DND-41 (cell line): ENCODE measurements around the gene GCLC.

Source experiments
- ATAC-seq: fragments of 200-7000 bp; cut with Tn5 transposase; 3 replicates; pipeline ENCODE4 v1.9.1; 2021; ENCODE audit warnings: low read depth; ENCODE audit not compliant: insufficient read depth
- DNase-seq: peaks from one replicate; pipeline ENCODE4 v3.0.0-alpha.2; 2020
- H2AFZ ChIP-seq: 2 replicates; pipeline ENCODE4 v1.6.0; 2012; ENCODE audit warnings: low read depth, low read length
- H3K27ac ChIP-seq: 2 replicates; pipeline ENCODE4 v1.5.1; 2012; ENCODE audit warnings: low read length, inconsistent platforms
- H3K27me3 ChIP-seq: fragments of 200-600 bp; sonication (generic); 2 replicates; pipeline ENCODE4 v1.6.0; 2012; ENCODE audit warnings: low read length, mild to moderate bottlenecking, inconsistent platforms; ENCODE audit not compliant: insufficient read depth, poor library complexity
- H3K36me3 ChIP-seq: 2 replicates; pipeline ENCODE4 v1.5.1; 2012; ENCODE audit warnings: low read length, inconsistent platforms; ENCODE audit not compliant: insufficient read depth
- H3K4me1 ChIP-seq: 2 replicates; pipeline ENCODE4 v1.5.1; 2012; ENCODE audit warnings: mild to moderate bottlenecking, low read length; ENCODE audit not compliant: insufficient read depth
- H3K4me2 ChIP-seq: 2 replicates; pipeline ENCODE4 v1.6.0; 2012; ENCODE audit warnings: mild to moderate bottlenecking, moderate library complexity, low read length, inconsistent platforms; ENCODE audit not compliant: insufficient read depth
- H3K4me3 ChIP-seq, 2 experiments: fragments of 200-600 bp in 1 of 2; shearing (Covaris generic) in 1 of 2; 2 replicates each; pipeline ENCODE4 v1.5.1; 2012 to 2016; ENCODE audit warnings: inconsistent platforms in 2 of 2, low read length in 2 of 2, mild to moderate bottlenecking in 2 of 2, low read depth in 1 of 2, moderate library complexity in 1 of 2
- H3K79me2 ChIP-seq: 2 replicates; pipeline ENCODE4 v1.6.0; 2012; ENCODE audit warnings: low read length, inconsistent platforms; ENCODE audit not compliant: insufficient read depth
- H3K9ac ChIP-seq: 2 replicates; pipeline ENCODE4 v1.6.0; 2012; ENCODE audit warnings: low read depth, mild to moderate bottlenecking, inconsistent platforms, low read length, moderate library complexity
- H3K9me3 ChIP-seq: 2 replicates; pipeline ENCODE4 v1.5.1; 2012; ENCODE audit warnings: low read length, moderate library complexity, mild to moderate bottlenecking, inconsistent platforms; ENCODE audit not compliant: insufficient read depth, severe bottlenecking
- H4K20me1 ChIP-seq: 2 replicates; pipeline ENCODE4 v1.6.0; 2012; ENCODE audit warnings: low read length; ENCODE audit not compliant: insufficient read depth
- EZH2 ChIP-seq: IDR thresholded peaks from 3 replicates; pipeline ENCODE4 v1.6.1; 2012; ENCODE audit warnings: borderline replicate concordance, low read depth, mild to moderate bottlenecking, moderate library complexity, low read length, inconsistent platforms; ENCODE audit not compliant: severe bottlenecking
- TF ChIP-seq, protein P1 (sequence below): IDR thresholded peaks from 2 replicates; pipeline ENCODE4 v1.5.1; 2012; ENCODE audit warnings: borderline replicate concordance, low read length, moderate library complexity, mild to moderate bottlenecking; ENCODE audit not compliant: poor library complexity, severe bottlenecking; ENCODE audit errors: extremely low read depth

Gene GCLC

DNA sequence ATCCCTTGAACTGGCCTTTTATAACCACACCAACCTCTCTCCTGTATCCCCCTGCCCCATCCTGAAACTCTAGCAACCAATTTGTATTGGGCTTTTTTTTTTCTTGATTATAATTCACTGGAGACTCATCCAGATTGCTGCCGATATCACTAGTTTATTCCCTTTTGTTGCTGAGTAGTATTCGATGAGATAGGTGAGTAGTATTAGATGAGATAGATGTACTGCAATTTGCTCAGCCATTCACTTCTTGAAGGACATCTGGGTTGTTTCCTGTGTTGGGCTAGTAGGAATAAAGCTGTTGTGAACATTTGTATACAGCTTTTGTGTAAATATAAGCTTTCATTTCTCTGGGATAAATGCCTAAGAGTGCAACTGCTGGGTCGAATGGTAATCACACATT, 58.2 kb downstream of the GCLC start:
- ATAC-seq (no peak), DNase-seq (no peak)
- TF ChIP-seq, protein P1, sequence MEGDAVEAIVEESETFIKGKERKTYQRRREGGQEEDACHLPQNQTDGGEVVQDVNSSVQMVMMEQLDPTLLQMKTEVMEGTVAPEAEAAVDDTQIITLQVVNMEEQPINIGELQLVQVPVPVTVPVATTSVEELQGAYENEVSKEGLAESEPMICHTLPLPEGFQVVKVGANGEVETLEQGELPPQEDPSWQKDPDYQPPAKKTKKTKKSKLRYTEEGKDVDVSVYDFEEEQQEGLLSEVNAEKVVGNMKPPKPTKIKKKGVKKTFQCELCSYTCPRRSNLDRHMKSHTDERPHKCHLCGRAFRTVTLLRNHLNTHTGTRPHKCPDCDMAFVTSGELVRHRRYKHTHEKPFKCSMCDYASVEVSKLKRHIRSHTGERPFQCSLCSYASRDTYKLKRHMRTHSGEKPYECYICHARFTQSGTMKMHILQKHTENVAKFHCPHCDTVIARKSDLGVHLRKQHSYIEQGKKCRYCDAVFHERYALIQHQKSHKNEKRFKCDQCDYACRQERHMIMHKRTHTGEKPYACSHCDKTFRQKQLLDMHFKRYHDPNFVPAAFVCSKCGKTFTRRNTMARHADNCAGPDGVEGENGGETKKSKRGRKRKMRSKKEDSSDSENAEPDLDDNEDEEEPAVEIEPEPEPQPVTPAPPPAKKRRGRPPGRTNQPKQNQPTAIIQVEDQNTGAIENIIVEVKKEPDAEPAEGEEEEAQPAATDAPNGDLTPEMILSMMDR, result no peak
- TF ChIP-seq EZH2, result no peak
- H3K27me3 ChIP-seq, result no peaks in the 10 kb centered on the region
- no peak overlapping the region for H3K4me2 ChIP-seq
- H3K27ac ChIP-seq, result no peak overlapping the region
- no peaks in the 10 kb centered on the region for H4K20me1 ChIP-seq
- peaks cover 32% of the 10 kb centered on the region for H3K4me1 ChIP-seq
- no peaks in the 10 kb centered on the region for H3K36me3 ChIP-seq
- no peaks in the 10 kb centered on the region for H3K9me3 ChIP-seq
- H3K9ac ChIP-seq, result no peak overlapping the region
- no peak overlapping the region for H3K4me3 ChIP-seq
- H3K79me2 ChIP-seq, result no peaks in the 10 kb centered on the region
- no peak overlapping the region for H2AFZ ChIP-seq

DNA sequence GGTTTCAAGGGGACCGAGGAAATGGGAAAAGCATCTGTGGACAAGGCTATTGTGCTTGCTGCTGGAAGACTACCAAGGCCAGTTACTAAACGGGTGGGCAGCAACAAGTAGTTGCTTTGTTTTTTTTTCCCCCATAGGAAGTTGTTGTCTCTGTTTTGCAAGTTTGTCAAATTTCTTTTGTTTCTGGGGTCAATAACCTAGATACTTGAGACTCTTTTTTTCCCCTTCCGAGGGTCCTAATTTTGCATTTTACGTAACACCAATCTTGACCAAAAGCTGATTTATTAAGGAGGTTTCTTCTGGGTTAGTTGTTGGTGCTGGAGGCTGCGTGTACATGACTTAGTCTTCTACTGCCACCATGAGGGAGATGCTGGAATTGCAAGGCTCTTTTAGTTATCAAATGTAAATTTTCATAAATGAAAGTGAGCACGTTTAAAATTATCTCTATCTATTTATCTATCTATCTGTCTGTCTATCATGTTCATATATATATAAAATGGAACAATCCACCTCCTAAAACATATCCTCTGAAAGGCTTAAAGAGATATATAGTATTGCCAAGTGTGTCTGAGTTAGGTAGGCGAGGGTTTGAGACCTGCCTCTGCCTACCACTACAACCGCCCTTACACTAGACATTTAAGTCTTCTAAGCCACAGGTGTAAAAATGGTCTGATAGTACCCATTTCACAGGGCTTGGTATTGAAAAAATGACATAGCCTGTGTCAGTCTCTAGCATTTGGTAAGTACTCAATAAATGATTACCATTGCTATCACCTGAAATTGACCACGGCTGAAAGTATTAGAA, 60.2 kb downstream of the GCLC start:
- TF ChIP-seq EZH2, result no peak
- TF ChIP-seq, protein P1, result peak; percentile 96
- H3K4me2 ChIP-seq, result peak overlapping the region; percentile 42; the same call in 1 of the 2 replicates
- ATAC-seq, result peak; percentile 68

DNA sequence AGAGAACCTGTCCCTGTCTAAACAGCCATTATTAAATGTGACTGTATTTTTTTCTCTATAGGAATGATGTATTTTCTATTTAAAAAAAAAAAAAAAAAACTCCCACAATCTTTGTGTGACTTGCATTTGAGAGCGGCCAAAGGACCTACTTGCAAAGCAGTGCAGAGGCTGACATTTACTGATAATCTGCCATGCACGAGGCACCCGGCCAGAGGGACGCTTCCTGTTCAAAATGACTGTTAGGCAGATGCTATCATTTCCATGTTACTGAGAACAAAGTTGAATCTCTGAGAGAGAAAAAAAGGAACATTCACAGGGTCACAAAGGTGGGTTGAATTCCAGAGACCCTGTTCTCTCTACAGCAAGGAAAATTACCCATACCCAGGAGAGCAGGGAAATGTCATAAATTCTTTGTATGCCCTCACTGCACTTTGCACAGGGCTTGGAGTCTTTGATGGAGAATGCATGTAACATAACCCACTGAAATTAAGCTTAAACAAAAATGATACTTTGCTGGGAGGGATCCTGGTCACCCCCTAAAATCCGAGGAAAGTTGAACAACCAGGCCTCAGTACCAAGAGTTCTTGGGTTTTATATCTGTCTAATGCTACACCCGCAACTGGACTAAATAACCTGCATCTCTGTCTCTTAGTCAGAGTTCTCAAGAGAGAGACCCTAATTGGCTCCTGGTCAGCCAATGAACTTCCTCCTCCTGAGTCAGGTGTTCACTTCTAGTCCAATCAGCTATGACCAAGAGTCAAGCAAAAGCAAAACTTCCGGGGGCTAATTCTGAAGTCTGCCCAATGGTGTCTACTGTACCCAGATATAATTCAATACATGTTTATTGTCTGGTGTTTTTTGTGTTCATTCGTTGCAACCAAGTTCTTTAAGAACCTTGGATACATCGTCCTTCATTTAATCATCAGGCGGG, 61.2 kb downstream of the GCLC start:
- Histone ChIP-seq H3K9ac (no peak overlapping the region), H3K4me3 (no peak overlapping the region), H3K36me3 (no peaks in the 10 kb centered on the region), H3K27me3 (no peaks in the 10 kb centered on the region), H4K20me1 (no peaks in the 10 kb centered on the region), H3K9me3 (no peaks in the 10 kb centered on the region), H3K79me2 (no peaks in the 10 kb centered on the region), H3K4me2 (no peak overlapping the region), H3K27ac (peak overlapping the region; percentile 38), H3K4me1 (peaks cover 37% of the 10 kb centered on the region), H2AFZ (peak overlapping the region; percentile 54)
- TF ChIP-seq, protein P1, result no peak
- no peak for TF ChIP-seq EZH2
- DNase-seq (peak; percentile 41), ATAC-seq (peak; percentile 60)

More for the DNA sequence above, 60.2 kb downstream of the GCLC start:
- Histone ChIP-seq H3K9ac (peak overlapping the region; percentile 25; the same call in 1 of the 2 replicates), H2AFZ (0 out of 2 replicates have a peak overlapping the region, but pooled peaks have one; percentile 3), H3K79me2 (no peaks in the 10 kb centered on the region), H3K4me3 (no peak overlapping the region), H4K20me1 (no peaks in the 10 kb centered on the region), H3K4me1 (peaks cover 37% of the 10 kb centered on the region), H3K36me3 (no peaks in the 10 kb centered on the region), H3K27me3 (no peaks in the 10 kb centered on the region), H3K9me3 (no peaks in the 10 kb centered on the region), H3K27ac (peak overlapping the region; percentile 34)
- DNase-seq, result peak; percentile 71
